Stomach (tissue), 9 donors: ENCODE measurements around the gene ZNF641. TPM values are rescaled to one million over a fixed set of nuclear protein-coding genes. Genes with fewer than 3 reads are reported as not detected.
"Not testable (repeated sequence)": the region's sequence is repeated elsewhere in the genome, so short reads cannot be mapped to it uniquely, and the experiment has no call there.

ENCODE experiments used
- DNase-seq, 2 donors: peaks; one replicate each; pipeline versions ENCODE4 v3.0.0 to v3.0.0-alpha.2; 2013 to 2019
- H3K27ac ChIP-seq, 5 donors: fragments of 200-600 bp in 4 of 5; sonication (generic) in 4 of 5; one replicate each; pipeline ENCODE4 v1.5.1; 2013 to 2019; ENCODE audit warnings: mild to moderate bottlenecking in 1 of 5, moderate library complexity in 1 of 5
- H3K27me3 ChIP-seq, 3 donors: fragments of 200-600 bp; sonication (generic); one replicate each; pipeline ENCODE4 v1.5.1; 2017 to 2019; ENCODE audit warnings: mixed run types in 1 of 3
- H3K36me3 ChIP-seq, 4 donors: fragments of 200-600 bp; sonication (generic); 1 replicate in 3 of 4; 2 replicates in 1 of 4; pipeline ENCODE4 v1.5.1; 2016 to 2019
- H3K4me1 ChIP-seq, 4 donors: fragments of 200-600 bp; sonication (generic); one replicate each; pipeline ENCODE4 v1.5.1; 2016 to 2019
- H3K4me3 ChIP-seq, 4 donors: fragments of 200-600 bp; sonication (generic) in 3 of 4; one replicate each; pipeline ENCODE4 v1.5.1; 2016 to 2019; ENCODE audit warnings: mild to moderate bottlenecking in 1 of 4
- H3K9me3 ChIP-seq, 4 donors: fragments of 200-600 bp; sonication (generic); one replicate each; pipeline ENCODE4 v1.5.1; 2016 to 2019
- CTCF ChIP-seq, 7 experiments: fragments of 450-650 bp in 4 of 7; fragments of 200-600 bp in 3 of 7; sonication (generic) in 3 of 7; IDR thresholded peaks; one replicate each; pipeline ENCODE4 v1.5.1; 2016 to 2019; ENCODE audit warnings: antibody characterized with exemption in 7 of 7, control low read depth in 2 of 7, mild to moderate bottlenecking in 1 of 7
- EP300 ChIP-seq: sonication (generic); formaldehyde crosslinking; IDR thresholded peaks from one replicate; pipeline ENCODE4 v1.6.1; 2017; ENCODE audit warnings: antibody characterized with exemption
- POLR2A ChIP-seq, 4 donors: fragments of 450-650 bp; IDR thresholded peaks; one replicate each; pipeline ENCODE4 v1.6.1; 2016; ENCODE audit warnings: antibody characterized with exemption in 4 of 4, control low read depth in 2 of 4, mild to moderate bottlenecking in 1 of 4, moderate library complexity in 1 of 4
- POLR2AphosphoS5 ChIP-seq, 3 donors: sonication (generic); formaldehyde crosslinking; IDR thresholded peaks; one replicate each; pipeline ENCODE4 v1.6.1; 2016; ENCODE audit warnings: antibody characterized with exemption in 3 of 3
- WGBS, 5 donors: extraction: QIAGEN DNeasy Blood & Tissue Kit in 3 of 5; methylation state at CpG; one replicate each; pipeline versions ENCODE4 v1.1.5 to v1.1.7; 2013 to 2018; 5-methylcytosine and 5-hydroxymethylcytosine counted together
- intact Hi-C: fragments of 100-400 bp; cut with DNase I; formaldehyde crosslinking; loops from one replicate; pipeline ENCODE4 v1.15.1; 2023; ENCODE audit warnings: low total_unique reads
- polyA plus RNA-seq, 3 donors: library from polyadenylated mRNA; stranded (reverse); fragments of 200-250 nt; gene quantifications; one replicate each; pipeline ENCODE4 v1.2.3, GENCODE V29; 2013
- total RNA-seq, 5 donors: library from RNA; depleted of rRNA; stranded (reverse); fragments of >200 nt; gene quantifications; one replicate each; pipeline versions ENCODE4 v1.1.0 to v1.2.3, GENCODE V29; 2014 to 2016
- donor health status: healthy with polysubstance abuse.
- donor health status: Bipolar disorder and iron deficiency.
- donor health status: healthy.

Gene ZNF641
- total and polyA plus RNA-seq, 8 donors: 0.58 to 39.3 (median 5.3) TPM

DNA sequence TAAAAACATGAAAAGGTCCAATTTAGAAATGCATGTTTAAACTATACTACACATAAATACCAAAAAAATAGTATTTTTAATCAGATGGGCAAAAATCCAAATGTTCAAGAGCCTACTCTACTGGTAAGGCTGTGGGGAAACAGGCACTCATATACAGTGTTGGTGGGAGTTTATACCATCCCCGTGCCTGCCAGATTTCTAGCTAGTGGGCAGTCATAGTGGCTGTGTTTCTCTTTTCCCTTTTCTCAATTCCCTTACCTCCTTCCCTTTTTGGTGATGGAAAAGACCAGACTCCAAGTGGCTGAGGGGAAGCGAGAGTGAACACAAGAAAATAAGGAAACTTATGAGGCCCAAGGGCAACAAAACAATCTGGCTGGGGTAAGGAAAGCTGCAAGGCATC is 14.7 kb downstream of the ZNF641 start:
- Histone ChIP-seq H3K4me1 (no peaks in the 10 kb centered on the region), H3K9me3 (no peaks in the 10 kb centered on the region), H3K27me3 (no peaks in the 10 kb centered on the region), H3K36me3 (peaks cover 0 to 23% (median 12%) of the 10 kb centered on the region in 4 donors), H3K4me3 (no peak overlapping the region), H3K27ac (no peak overlapping the region)
- 72 to 88% (median 78%) methylated on average over 2 of the region's 2 CpGs for WGBS, 5 donors
- intact Hi-C loops: no loop called here
- no peak for DNase-seq
- no peak for TF ChIP-seq CTCF (IDR thresholded peaks at IDR 0.05)
- no peak for TF ChIP-seq EP300
- no peak for TF ChIP-seq POLR2AphosphoS5 (IDR thresholded peaks at IDR 0.05)
- TF ChIP-seq POLR2A (IDR thresholded peaks at IDR 0.05): no peak

GRCh38 chr12:48334808-48335207 is 15.9 kb downstream of the ZNF641 start:
- intact Hi-C loops: no loop called here
- Histone ChIP-seq H3K9me3 (no peaks in the 10 kb centered on the region), H3K4me1 (no peaks in the 10 kb centered on the region), H3K27ac (no peak overlapping the region), H3K27me3 (no peaks in the 10 kb centered on the region), H3K36me3 (peaks cover 0 to 11% (median 3%) of the 10 kb centered on the region in 4 donors), H3K4me3 (no peak overlapping the region)
- DNase-seq: no peak
- TF ChIP-seq CTCF (IDR thresholded peaks at IDR 0.05): no peak
- TF ChIP-seq EP300: no peak
- TF ChIP-seq POLR2AphosphoS5 (IDR thresholded peaks at IDR 0.05): no peak
- TF ChIP-seq POLR2A (IDR thresholded peaks at IDR 0.05): no peak
- WGBS, 5 donors: 76 to 89% (median 83%) methylated on average over 5 of the region's 5 CpGs

DNA sequence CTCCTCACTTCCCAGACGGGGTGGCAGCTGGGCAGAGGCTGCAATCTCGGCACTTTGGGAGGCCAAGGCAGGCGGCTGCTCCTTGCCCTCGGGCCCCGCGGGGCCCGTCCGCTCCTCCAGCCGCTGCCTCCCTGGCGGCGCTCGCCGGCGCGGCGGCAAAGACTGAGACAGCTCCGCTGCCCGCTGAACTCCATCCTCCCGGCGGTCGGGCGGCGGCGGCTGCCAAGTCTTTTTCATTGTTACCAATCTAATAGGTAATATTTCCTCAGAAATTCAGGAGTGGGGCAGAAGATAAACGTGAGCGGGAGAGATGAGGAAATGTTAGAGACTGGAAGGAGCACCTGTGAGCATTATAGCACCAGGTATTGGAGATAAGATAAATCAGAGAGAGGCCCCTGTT is 17.0 kb downstream of the ZNF641 start:
- H3K4me1 ChIP-seq, H3K36me3 ChIP-seq, intact Hi-C loops, DNase-seq, H3K4me3 ChIP-seq, H3K9me3 ChIP-seq, H3K27me3 ChIP-seq, H3K27ac ChIP-seq: not testable (repeated sequence)
- 97 to 99% (median 97%) methylated on average over 6 to 23 of the region's 26 CpGs; no CpG with 5 or more reads in 2 of the 5 donors for WGBS, 5 donors

- Histone ChIP-seq H3K27ac (no peak overlapping the region), H3K27me3 (peaks cover 0 to 5% (median 5%) of the 10 kb centered on the region in 3 donors), H3K4me3 (no peak overlapping the region), H3K36me3 (peaks cover 0 to under 1% (median 0%) of the 10 kb centered on the region in 4 donors), H3K4me1 (no peaks in the 10 kb centered on the region), H3K9me3 (no peaks in the 10 kb centered on the region)
- TF ChIP-seq EP300: no peak
- TF ChIP-seq POLR2AphosphoS5 (IDR thresholded peaks at IDR 0.05): no peak
- TF ChIP-seq POLR2A (IDR thresholded peaks at IDR 0.05): no peak
- no peak for TF ChIP-seq CTCF (IDR thresholded peaks at IDR 0.05)
- DNase-seq: no peak
- intact Hi-C loops: no loop called here
- WGBS, 5 donors: 67 to 94% (median 73%) methylated on average over 2 of the region's 2 CpGs
These were observed 19.3 kb downstream of the ZNF641 start for GRCh38 chr12:48331399-48331798.

DNA sequence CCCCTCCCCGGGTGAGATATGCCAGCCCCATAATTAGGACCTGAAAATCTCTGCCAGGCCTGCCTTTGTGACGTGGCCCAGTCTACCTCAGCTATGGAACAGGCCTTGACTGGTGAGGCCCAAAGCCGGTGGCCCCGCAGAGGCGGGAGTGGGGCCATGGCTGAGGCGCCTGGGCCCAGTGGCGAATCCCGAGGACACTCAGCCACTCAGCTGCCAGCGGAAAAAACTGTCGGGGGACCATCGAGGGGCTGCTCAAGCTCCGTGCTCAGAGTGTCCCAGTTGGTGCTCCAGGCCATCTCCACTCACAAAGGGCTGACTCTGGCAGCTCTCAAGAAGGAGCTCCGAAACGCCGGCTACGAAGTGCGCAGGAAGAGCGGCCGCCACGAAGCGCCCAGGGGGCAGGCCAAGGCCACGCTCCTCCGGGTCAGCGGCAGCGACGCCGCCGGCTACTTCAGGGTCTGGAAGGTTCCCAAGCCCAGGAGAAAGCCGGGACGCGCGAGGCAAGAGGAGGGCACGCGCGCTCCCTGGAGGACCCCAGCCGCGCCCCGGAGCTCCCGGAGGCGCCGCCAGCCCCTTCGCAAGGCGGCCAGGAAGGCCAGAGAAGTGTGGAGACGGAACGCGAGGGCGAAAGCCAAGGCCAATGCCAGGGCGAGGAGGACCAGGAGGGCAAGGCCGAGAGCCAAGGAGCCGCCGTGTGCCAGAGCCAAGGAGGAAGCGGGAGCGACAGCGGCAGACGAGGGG is 21.4 kb downstream of the ZNF641 start:
- intact Hi-C loops: no loop called here
- WGBS, 5 donors: 88 to 91% (median 90%) methylated on average over 49 to 55 of the region's 55 CpGs
- Histone ChIP-seq H3K4me3 (no peak overlapping the region), H3K9me3 (no peaks in the 10 kb centered on the region), H3K27me3 (peaks cover 0 to 15% (median 5%) of the 10 kb centered on the region in 3 donors), H3K4me1 (no peaks in the 10 kb centered on the region), H3K36me3 (no peaks in the 10 kb centered on the region), H3K27ac (no peak overlapping the region)
- no peak for TF ChIP-seq EP300
- TF ChIP-seq POLR2AphosphoS5 (IDR thresholded peaks at IDR 0.05): no peak
- no peak for TF ChIP-seq POLR2A (IDR thresholded peaks at IDR 0.05)
- no peak for TF ChIP-seq CTCF (IDR thresholded peaks at IDR 0.05)
- DNase-seq: no peak
